Stimulated activated CD8-positive, alpha-beta memory T cell treated with anti-CD3 and anti-CD28 coated beads, Interleukin-4, amount 100 ng/mL, for 24 hours (primary cell): ENCODE measurements around the gene HRH2.
"Not testable (repeated sequence)": the region's sequence is repeated elsewhere in the genome, so short reads cannot be mapped to it uniquely, and the experiment has no call there.

Experiments
- DNase-seq: peaks from one replicate; pipeline ENCODE4 v3.0.0-alpha.2; 2020; ENCODE audit warnings: low read depth

The HRH2 gene

DNA sequence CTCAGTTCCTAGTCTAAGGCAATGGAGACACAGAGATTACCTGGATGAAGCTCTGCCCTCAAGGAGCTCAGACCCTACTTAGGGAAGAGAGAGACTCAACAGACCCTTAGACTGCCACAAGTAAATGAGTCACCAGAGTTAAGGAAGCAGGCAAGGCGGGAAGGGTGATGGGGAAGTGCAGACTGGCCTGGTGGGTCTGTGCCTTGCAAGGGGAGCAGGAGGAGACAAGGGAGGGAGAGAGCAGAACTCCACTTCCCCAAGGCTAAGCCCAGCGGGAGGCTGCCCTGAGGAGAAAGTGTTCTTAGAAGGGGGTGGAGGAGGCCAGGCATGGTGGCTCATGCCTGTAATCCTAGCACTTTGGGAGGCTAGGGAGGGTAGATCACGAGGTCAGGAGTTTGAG lies 83.7 kb downstream of the HRH2 start:
- no peak for DNase-seq

DNA sequence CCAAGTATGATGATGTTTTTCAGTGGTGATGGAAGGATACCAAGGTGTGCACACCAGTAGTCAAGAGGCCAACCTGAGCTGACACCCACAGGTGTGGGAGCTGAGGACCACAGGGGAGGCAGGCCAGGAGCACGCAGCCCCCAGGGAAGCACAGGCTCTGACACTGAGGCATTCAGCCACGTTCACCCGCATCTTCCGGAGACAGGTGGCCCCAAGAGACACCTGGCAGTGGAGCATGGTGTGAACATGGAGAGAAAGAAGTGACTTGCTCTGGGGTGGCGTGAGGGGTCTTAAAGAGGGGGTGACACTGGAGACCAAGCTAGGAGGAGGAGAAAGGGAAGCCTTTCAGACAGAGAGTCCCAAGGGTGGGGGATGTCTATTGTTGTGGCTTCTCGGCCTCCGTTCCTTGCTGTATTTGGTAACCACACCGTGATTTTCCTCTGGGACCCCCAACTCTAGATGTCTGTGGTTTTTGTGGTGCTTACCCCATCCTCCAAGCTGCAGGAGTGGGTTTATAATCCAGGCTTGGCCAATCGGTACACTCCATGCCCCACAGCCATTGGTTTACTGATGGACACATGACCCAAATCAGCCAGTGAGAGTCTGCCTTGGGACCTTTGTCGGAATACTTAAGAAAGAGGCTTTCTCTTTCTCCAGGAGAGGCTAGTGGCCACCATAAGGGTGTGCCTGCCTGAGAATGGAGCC lies 84.6 kb downstream of the HRH2 start:
- DNase-seq, result no peak

DNA sequence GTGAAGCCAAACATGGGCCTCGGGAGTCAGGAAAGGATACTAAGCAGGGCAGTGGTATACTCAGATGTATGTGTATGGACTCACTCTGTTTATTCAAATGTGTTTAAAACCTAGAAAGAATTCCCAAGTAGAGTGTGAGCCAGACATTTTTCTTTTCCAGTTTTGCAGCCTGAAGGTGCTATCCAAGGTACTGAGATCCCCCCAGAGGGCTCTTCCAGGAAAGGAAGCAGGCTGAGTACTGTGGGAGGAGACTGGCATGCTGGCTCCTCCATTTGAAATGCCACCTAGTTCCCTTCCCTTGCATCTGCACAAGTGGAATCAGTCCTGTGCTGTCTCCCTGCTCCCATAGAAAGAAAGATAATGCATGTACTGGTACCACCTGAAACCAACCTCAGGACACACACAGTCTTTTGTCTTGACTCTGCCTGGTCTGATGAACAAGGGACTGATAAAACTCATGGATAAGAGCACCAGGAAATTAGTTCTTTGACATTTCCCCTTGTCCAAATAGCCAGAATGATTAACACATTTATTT lies 85.9 kb downstream of the HRH2 start:
- no peak for DNase-seq

DNA sequence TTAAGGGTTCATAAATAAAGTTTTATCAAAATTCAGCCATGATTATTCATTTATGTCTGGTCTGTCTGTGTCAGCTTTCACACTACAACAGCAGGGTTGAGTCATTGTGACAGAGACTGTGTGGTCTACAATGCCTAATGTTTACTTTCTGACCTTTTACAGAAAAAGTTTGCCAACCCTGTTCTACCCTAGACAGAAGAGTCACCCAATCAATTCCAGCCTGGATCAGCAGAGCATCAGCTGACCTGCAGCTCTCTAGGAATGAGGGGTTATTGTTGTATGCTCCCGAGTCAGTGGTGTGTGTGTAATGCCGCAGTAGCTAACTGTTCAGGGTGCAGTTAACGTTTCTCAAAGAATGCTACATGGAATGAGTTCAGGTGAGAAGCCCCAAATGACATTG lies 87.3 kb downstream of the HRH2 start:
- no peak for DNase-seq

DNA sequence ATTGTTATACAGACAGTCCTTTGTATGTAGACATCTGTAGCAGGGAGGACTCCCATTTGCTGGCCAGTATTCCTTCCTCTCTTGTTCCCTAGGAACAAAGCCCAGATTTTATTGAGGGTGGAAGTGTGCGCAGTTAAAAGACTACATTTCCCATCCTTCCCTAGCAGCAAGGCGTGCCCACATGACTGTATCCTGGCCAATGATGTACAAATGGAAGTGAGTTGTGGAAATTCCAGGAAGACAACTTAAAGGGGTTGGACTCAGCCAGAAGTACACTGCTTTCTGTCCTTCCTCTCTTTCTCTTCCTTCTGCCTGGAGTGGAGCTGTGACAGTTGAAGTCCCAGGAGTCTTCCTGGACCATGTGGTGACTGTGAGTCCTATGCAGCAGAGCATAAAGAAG lies 89.0 kb downstream of the HRH2 start:
- no peak for DNase-seq

DNA sequence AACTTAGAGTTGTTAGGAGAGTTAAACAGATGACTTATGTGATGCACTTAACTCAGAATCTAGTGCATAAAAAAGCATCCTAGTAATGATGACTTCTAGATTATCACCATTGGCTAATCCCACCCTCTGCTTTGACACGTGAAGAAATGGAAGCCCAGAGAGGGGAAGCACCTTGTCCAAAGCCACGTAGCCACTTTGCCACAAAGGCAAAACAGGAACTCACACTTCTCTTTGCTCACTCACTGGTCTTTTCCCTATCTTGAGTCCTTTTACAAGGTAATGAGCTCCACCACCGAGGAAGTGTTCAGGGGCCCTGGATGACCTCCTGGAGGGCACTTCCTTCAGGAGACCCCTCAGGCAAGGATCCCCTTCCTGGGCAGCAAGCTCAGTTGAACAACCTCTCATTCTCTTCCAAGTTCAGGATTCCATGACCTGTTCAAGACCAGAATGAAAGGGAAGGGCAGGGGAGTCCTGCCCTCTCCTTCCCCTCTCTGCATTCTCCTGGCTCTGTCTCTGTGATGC lies 89.7 kb downstream of the HRH2 start:
- no peak for DNase-seq

DNA sequence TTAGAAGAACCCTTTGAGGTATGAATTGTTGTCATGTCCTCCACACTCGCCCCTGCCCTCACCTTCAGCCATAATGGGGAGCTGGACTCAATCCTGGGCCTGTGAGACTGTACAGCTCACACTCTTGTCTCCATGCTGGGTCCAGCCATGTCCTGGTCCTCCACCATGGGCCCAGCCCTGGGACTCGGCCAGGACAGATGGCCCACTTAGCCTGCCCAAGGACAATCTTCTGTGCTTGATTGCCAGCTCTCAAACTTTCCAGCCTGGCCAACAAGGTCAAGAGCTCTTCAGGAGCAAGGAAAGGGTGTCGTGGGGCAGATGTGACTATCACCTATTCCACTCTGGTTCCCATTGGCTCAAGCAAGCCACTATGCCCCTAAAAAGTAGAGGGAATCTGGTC lies 90.8 kb downstream of the HRH2 start:
- DNase-seq, result no peak

DNA sequence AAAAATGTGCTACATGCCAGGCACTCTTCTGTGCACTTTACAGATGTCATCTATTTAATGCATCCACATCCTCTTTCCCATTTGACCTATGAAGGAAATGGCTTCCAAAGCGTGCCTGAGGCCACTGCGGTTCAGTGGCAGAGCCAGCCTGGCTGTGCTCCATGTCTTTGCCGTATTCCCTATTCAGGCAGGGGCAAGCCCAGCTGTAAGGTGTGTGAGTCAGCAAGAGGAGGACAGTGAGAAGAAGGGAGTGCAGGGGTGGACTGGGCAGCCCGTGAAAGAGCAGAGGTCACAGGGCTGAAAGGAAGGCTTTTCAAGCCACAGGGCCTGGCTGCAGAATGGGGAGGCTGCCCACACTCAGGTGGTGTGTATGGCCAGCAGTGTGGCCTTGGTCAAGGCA lies 91.7 kb downstream of the HRH2 start:
- no peak for DNase-seq

DNA sequence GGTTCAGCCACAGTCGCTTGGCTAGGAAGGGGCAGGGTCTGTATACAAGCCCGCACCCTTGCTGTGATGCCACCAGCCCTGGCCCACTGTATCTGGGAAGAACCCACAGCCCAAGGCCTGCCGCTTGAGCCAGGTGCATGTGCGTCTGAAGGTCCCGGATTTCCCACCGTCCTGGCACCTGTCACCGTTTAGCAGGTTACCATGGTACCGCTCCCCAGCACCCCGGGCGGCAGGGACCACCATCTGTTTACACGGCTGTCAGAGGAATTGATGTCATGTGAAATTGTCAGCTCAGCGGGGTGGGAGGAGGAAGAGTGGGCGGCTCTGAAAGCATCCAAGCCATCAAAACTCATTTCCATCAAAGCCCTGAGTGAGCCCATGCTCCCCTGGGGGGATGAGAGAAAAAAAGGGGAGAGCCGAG lies 92.7 kb downstream of the HRH2 start:
- no peak for DNase-seq

DNA sequence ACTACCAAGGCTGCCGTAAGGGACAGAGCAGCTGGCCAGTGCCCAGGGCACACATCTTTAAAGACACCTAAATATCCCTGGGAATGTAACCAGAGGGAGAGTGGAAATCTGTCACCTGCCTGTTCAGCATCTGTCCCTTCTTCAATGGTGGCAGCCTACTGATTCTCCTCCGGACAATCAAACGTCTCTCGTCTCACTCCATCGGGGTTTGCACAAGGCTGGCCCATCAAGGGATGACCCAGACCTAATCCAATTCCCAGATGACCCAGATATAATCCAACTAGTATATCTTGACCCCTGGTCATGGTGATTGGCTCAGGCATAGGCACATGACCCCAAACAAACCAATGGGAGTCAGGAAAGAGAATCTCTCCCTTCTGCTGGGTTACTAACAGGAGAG lies 93.5 kb downstream of the HRH2 start:
- no peak for DNase-seq

DNA sequence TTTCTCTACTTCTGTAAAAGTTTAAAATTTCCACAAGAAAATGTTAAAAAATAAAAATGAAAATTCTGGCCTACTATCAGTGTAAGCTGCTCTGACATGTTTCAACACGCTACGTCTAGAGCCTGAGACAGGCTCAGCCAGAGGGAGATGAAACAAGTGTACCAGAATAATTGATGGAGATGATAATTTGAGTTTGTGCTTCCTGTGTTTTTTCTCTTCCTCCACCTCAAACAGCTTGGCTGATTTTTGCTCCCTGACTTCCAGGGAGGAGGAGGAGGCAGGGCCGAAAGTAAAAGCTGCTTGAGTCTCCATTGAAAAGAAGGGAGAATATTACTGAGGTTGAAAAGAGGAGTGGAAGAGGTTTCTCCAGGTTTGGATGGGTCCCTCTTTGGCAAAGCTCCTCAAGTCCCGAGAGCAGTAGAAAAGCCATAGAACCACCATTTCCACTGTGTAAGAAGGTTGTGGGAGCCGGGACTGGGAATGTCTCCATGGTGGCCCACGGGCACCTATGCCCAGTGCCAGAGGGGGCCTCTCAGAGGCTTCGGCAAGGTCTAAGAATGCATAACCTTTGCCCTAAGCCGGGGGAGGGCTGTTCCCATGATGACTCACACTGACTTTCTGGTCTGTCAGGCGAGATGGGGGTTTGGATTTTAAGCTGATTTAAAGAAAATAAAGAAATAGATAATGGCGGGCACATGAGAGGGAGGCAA lies 95.1 kb downstream of the HRH2 start:
- no peak for DNase-seq

DNA sequence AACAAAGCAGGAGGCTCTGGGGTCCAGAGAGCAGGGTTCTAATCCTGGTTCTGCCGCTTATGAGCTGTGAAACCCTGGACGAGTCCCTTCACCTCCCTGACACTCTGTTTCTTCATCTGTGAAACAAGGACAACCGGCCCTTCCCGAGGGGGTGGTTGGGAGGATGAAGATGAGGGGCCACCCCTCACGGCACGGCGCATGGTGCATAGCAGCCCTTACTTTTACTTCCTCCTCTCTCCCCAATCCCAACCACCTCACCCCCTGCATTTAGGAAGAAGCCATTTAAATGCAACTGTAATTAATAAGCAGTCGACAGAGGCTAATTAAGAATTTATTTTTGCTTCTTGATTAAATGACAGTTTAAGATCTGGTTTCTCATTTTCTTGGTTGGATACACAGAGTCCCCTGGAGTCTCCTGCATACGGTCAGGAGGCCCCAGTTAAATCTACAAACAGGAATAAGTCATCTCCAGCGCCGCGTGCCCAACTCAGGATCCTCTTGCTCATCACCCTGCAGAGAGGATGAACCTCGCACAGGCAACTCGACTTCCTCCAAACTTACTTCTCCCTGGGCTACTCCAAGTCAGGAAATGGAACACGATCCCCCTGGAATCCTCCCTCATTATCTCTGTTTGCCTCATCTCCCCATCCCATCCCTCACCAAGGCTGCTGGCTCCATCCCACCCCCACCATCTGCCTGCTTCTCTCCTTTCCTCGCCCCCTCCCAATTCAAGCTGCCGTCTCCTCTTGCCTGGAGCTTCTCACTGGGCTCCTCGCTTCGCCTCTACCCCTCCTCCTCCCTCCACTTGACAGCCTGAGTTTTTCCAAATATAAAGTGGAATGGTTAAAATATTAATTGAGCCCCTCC lies 95.9 kb downstream of the HRH2 start:
- no peak for DNase-seq

DNA sequence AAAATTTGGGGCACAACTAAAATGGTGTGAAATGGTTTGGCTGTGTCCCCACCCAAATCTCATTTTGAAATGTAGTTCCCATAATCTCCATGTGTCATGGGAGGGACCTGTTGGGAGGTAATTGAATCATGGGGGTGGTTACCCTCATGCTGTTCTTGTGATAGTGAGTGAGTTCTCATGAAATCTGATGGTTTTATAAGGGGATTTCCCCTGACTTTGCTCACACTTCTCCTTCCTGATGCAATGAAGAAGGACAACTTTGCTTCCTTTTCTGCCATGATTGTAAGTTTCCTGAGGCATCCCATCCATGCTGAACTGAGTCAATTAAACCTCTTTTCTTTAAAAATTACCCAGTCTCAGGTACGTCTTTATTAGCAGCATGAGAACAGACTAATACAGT lies 102.1 kb downstream of the HRH2 start:
- DNase-seq, result not testable (repeated sequence)
